Measurements from ENCODE around the gene PANK1. TPM values are rescaled to one million over a fixed set of nuclear protein-coding genes. Genes with fewer than 3 reads are reported as not detected.

The PANK1 gene
- total and polyA plus RNA-seq, 2 of the 4 experiments (the other 2 are of a cell fraction) = 3.0 to 8.8 TPM

- H3K4ac ChIP-seq (ENCODE audit: low read depth, low read length) = no peak overlapping the region
- no peak overlapping the region for H4K8ac ChIP-seq (ENCODE audit: low read depth in 2 of 2, low read length in 2 of 2)
- no peak overlapping the region for H4K5ac ChIP-seq (ENCODE audit: low read depth, low read length)
- H2BK15ac ChIP-seq (ENCODE audit: low read depth, low read length) = no peak overlapping the region
- no peak for TF ChIP-seq CTCF (conservative IDR thresholded peaks at IDR 0.05; ENCODE audit: low read depth, low read length)
- no peak for TF ChIP-seq FOS (IDR thresholded peaks at IDR 0.05; ENCODE audit: low read depth, low read length)
- TF ChIP-seq SMC3 (IDR thresholded peaks at IDR 0.05; ENCODE audit: low read depth, low read length) = no peak
- no peak for TF ChIP-seq MXI1 (IDR thresholded peaks at IDR 0.05; ENCODE audit: borderline replicate concordance, low read depth, low read length)
- TF ChIP-seq ELK1 (IDR thresholded peaks at IDR 0.05; ENCODE audit: borderline replicate concordance, low read depth, low read length) = no peak
- TF ChIP-seq MAZ (IDR thresholded peaks at IDR 0.05; ENCODE audit: borderline replicate concordance, low read depth, low read length) = no peak
- H3K79me1 ChIP-seq (ENCODE audit: low read depth in 1 of 2, low read length in 2 of 2) = no peaks in the 10 kb centered on the region
- H3K18ac ChIP-seq (ENCODE audit: low read depth, low read length) = no peak overlapping the region
- H2BK20ac ChIP-seq (ENCODE audit: low read depth, low read length) = no peak overlapping the region
- ChIA-PET POLR2A (ENCODE audit: unreplicated experiment) (no interaction called here), CTCF (no interaction called here)
- H4K20me1 ChIP-seq (ENCODE audit: insufficient read depth, low read length) = no peaks in the 10 kb centered on the region
- H2AK5ac ChIP-seq (ENCODE audit: low read depth, low read length) = no peak overlapping the region
- ATAC-seq (ENCODE audit: low read depth) = no peak
- no peak overlapping the region for H3K27ac ChIP-seq (ENCODE audit: insufficient read depth, low read length)
- H3K9ac ChIP-seq (ENCODE audit: low read depth, low read length) = no peak overlapping the region
- no peak overlapping the region for H3K4me2 ChIP-seq (ENCODE audit: low read depth, low read length)
- H3K4me3 ChIP-seq (ENCODE audit: insufficient read depth, low read depth, low read length) = no peak overlapping the region
- no peak for DNase-seq
- peaks cover 3% of the 10 kb centered on the region; the same call in 1 of the 2 replicates for H3K9me1 ChIP-seq (ENCODE audit: insufficient read depth, low read length)
- H3K4me1 ChIP-seq (ENCODE audit: control insufficient read depth, insufficient read depth, low read length) = peaks cover 6% of the 10 kb centered on the region
- H2AK9ac ChIP-seq (replicated peaks; ENCODE audit: low read depth, low read length, poor library complexity) = no peak overlapping the region
- 100% methylated on average over 1 of the region's 1 CpG; no CpG with 5 or more reads in 1 of the 2 experiments for WGBS, 2 experiments (ENCODE audit: extremely low coverage in 2 of 2, insufficient read length in 1 of 2)
- intact Hi-C loops (cut with micrococcal nuclease) (loop anchor here (5.0 kb wide), 1 partner anchor 47 kb away; the partner anchor contains the start of gene KIF20B), dilution Hi-C loops (cut with HindIII; ENCODE audit: low sequenced_read_pairs, unreplicated experiment) (no loop called here), in situ Hi-C loops (cut with MboI; ENCODE audit: low sequenced_read_pairs) (no loop called here)
- no peak overlapping the region for H3K56ac ChIP-seq (ENCODE audit: extremely low read depth, insufficient read depth, low read length)
- no peak overlapping the region for H3K23ac ChIP-seq (ENCODE audit: low read depth, low read length)
- no peak overlapping the region for H2BK5ac ChIP-seq (ENCODE audit: low read depth, low read length, poor library complexity, severe bottlenecking)
- no peak overlapping the region for H4K91ac ChIP-seq (ENCODE audit: insufficient read depth, low read depth, low read length)
- no peak overlapping the region for H3K14ac ChIP-seq (replicated peaks; ENCODE audit: low read depth, low read length)
- H3K36me3 ChIP-seq (ENCODE audit: control insufficient read depth, insufficient read depth, low read length) = no peaks in the 10 kb centered on the region
- H2BK120ac ChIP-seq (ENCODE audit: low read depth, low read length) = no peak overlapping the region
- no peaks in the 10 kb centered on the region for H3K9me3 ChIP-seq (ENCODE audit: control insufficient read depth, insufficient read depth, low read length)
- H3K27me3 ChIP-seq (ENCODE audit: control insufficient read depth, insufficient read depth, low read length) = no peaks in the 10 kb centered on the region
- no peak overlapping the region for H2AFZ ChIP-seq (replicated peaks; ENCODE audit: low read length, poor library complexity)
- BruUV-seq (replicated peaks) = no TSS peak
Measured at GRCh38 chr10:89655722-89656121, 10.7 kb upstream of the PANK1 start.

All from IMR-90 (cell line).